SK-MEL-5 (cell line): ENCODE measurements around the gene RANBP9. TPM values are rescaled to one million over a fixed set of nuclear protein-coding genes. Genes with fewer than 3 reads are reported as not detected.

Source experiments
- DNase-seq: peaks from one replicate; pipeline ENCODE4 v3.0.0-alpha.2; 2016; ENCODE audit warnings: low read depth, low spot score
- in situ Hi-C: cut with HindIII; loops from 2 replicates; pipeline ENCODE4 v1.10.0; 2016; ENCODE audit warnings: low sequenced_read_pairs, high pct_unique_total_duplicates, low pct_unique_long_range_greater_than_20kb
- total RNA-seq: library from RNA; depleted of rRNA; stranded (reverse); fragments of >200 nt; shearing (Covaris generic); gene quantifications from 2 replicates; pipeline ENCODE4 v1.2.3, GENCODE V29; 2014

Gene RANBP9
- total RNA-seq, 1 experiment from 2014 or later, result 30.7 TPM

DNA sequence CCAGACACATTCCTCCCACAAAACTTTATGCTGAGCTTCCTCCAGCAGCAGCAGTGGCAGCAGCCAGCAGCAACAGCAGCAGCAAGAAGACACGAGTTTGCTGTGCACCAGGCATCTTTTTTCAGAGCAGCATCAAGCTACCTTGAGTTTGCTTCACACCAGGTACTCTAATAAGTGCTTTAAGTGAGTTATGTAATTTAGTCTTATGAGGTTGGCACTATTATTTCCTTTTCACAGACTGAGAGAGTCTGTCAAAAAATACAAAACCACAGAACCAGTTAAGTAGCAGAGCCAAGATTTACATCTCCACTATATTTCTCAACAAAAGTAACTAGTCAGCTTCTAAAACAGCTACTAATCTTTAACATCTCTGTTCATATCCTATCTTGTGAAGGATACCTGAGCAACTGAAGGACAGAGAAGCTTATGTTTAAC, 23.7 kb downstream of the RANBP9 start:
- in situ Hi-C loops, result no loop called here
- no peak for DNase-seq

DNA sequence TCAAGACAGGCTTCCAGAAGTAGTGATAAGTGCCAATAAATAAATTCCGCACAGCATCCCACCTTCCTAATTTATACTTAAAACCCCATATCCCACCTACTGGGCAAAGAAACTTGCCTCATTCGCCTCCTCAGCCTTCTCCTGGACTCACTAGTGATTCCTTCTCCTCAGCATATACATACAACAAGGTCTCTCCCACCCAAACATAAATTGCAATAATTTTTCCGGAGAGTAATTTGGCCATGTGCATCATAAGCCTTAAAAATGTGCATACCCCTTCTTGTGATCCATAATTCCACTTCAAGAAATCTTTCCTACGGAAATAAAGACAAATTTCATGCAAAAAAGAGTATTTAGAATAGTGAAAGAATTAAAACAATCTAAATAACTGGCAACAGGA, 26.8 kb downstream of the RANBP9 start:
- in situ Hi-C loops, result no loop called here

DNA sequence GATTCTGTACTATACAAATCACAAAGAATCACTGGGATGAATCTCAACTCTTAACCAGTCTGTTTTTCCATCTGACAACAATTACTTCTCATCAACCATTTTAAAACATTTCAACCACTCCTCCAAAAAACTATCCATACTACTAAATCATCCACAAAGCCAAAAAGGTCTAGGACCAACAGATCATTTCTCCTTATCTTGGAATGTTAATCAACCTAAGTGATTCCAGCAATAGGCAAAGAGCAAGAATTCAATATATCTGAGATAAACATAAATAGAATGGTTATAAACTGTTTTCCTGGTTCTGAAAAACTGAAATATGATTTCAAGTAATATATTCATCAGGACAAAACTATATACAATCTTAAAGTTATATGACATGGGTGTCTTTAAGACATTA, 28.6 kb downstream of the RANBP9 start:
- in situ Hi-C loops, result no loop called here
- DNase-seq, result no peak

More for the DNA sequence above, 26.8 kb downstream of the RANBP9 start:
- DNase-seq, result no peak

DNA sequence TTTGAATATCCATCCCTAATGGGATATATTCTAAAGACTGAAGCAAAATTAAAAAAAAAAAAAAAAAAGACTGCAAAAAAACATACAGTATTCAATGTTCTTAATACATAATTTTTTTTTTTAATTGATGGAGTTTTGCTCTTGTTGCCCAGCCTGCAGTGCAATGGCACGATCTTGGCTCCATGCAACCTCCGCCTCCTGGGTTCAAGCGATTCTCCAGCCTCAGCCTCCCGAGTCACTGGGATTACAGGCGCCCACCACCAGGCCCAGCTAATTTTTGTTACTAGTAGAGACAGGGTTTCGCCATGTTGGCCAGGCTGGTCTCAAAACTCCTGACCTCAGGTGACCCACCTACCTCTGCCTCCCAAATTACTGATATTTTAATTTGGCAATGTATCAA, 29.3 kb downstream of the RANBP9 start:
- in situ Hi-C loops, result no loop called here
- no peak for DNase-seq

DNA sequence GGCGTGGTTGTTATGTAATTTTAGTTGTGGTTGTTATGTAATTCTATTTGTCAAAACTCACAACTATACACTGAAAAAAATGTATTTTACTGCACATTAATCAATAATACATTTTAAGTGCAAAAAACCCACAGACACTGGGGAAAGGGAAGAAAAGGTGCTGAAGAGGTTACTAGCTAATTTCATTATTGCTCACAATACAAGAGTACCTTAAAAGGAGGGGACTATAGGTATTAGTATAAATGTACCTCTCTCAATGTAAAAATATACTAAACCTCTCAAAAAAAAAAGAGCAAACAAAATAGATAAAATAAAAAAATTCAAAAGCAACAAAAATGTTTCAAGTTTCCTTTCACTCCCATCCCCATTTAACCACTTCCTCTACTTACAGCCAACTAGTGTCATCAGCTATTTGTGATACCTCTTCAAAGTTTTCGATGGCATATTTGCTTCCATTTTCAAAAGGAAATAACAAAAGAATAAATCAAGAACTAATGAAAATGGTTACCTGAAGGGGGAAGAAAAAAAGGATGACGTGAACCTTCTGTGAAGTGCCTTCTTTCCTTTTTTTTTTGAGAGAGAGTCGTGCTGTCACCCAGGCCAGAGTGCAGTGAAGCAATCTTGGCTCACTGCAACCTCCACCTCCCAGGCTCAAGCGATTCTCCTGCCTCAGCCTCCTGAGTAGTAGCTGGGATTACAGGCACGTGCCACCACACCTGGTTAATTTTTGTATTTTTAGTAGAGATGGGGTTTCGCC, 30.2 kb downstream of the RANBP9 start:
- DNase-seq, result no peak
- in situ Hi-C loops, result no loop called here

DNA sequence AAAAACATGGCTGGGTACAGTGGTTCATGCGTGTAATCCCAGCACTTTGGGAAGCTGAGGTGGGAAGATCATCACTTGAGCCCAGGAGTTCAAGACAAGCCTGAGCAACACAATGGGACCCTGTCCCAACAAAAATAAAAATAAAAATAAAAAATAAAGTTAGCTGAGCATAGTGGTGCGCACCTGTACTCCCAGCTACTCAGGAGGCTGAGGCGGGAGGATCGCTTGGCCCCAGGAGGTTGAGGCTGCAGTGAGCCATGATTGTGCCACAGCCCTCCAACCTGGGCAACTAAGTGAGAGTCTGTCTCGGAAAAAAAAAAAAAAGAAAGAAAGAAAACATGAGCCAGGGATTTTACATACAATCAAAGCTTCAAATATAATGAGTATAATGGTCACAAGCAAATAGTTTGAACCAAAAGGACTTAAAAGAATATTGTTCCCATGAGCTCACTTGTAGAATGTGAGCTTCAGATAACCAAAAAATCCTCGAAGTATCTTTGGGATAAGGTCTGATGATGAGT, 31.1 kb downstream of the RANBP9 start:
- in situ Hi-C loops, result no loop called here
- DNase-seq, result no peak

DNA sequence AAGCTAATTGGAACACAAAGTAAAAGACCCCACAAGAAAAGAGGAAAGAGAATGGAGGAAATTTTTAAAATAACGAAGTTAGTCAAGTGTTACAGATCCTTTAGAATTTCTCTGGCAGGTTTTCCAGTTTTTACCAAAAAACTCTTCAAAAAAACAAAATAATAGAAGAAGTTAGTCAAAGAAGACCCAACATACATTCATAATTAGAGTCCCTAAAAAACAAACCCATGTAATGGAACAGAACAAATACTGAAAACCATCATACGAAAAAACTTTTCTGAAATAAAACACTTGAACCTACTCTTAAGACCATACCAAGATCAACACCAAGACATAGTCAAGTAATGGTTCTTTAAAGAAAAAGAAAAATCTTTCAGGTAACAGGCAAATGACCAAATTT, 31.6 kb downstream of the RANBP9 start:
- DNase-seq, result no peak
- in situ Hi-C loops, result no loop called here

DNA sequence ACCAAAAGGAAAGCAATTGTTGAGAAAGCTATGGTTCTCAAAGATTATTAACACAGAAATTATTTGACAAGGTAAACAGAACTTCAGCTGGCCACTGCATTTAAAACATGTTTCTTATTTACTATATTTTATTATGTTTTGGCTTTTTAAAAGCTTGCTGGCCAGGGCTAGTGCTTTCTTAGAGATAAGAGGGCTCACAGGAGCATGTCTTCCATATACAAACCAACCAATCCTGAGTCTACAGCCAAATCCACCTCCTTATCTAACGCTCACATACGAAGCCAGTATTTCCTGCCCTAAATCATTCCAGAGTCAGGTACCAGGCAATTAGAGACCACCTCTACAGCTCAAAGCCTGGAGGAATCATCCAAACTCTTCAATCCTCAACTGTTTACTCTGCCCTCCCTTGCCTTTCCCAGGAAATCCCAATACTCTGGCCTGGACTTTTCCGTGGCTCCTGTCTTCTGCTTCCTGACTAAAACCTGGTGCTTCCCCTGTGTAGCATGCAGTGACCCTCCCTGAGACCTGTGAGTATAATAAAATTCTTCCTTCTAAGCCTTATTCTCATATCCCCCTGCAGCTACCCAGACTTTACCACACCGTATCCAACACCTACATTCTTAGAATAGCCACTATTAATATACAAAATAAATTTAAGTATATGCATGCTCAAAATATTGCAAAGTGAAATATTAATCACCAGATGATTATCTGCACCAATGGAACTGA, 33.2 kb downstream of the RANBP9 start:
- no peak for DNase-seq
- in situ Hi-C loops, result no loop called here

DNA sequence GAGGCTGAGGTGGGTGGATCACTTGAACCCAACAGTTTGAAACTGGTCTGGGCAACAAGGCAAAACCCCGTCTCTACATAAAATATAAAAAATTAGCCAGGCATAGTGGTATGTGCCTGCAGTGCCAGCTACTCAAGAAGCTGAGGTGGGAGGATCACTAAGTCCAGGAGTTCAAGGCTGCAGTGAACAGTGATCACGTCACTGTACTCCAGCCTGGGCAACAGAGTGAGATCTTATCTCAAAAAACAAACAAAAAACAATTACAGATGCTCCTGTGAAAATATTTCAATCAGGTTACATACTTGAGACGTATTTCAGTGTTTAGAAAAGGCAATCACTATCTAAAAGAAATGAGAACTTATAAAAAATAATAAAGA, 33.8 kb downstream of the RANBP9 start:
- DNase-seq, result no peak
- in situ Hi-C loops, result no loop called here

DNA sequence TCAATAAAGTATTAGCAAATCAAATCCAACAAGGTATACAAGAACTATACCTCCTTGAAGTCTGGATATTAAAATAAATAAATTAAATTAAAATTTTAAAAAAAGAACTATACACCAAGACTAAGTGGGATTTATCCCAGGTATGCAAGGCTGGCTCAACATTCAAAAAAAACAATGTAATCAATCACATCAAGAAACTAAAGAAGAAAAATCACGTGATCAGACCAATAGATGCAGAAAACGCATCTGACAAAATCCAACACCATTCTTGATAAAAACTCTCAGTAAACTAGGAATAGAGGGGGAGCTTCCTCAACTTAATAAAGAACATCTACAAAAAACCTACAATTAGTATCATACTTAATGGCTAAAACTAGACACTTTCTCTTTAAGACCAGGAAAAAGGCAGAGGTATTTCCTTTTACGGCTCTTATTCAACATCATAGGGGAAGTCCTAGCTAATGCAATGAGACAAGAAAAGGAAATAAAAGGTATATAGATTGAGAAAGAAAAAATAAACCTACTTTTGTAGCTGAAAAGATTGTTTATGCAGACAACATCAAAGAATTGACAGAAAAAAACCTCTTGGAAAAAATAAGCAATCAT, 35.0 kb downstream of the RANBP9 start:
- no peak for DNase-seq

DNA sequence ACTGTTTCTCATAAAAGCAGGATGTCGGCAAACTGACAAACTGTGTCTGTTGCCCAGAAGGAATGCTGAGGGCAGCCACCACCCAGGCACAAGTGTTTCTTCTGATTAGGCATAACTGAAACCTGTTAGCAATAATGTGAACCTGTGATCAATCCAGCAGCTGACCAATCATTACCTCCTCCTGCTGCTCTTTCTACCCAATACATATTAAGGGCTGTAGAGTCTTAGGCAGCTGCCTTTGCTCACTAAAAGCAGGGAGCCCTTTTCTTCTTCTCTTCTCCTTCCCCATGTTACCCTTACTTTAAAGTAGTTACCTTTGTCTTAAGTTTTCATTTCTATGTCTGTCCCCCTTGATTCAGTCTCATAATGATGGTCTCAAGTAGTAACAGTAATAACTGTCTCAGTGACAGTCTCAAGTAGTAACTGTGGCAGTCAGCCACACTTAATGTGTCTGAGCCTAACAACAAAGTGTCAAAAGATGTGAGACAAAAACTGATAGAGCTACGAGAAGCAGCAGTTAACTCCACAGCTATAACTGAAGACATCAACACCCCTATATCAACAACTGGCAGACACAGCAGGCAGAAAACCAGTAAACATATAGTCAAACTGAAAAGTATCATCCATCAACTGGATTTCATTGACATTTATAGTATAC, 37.0 kb downstream of the RANBP9 start:
- in situ Hi-C loops, result no loop called here

More for the DNA sequence above, 35.0 kb downstream of the RANBP9 start:
- in situ Hi-C loops, result no loop called here

DNA sequence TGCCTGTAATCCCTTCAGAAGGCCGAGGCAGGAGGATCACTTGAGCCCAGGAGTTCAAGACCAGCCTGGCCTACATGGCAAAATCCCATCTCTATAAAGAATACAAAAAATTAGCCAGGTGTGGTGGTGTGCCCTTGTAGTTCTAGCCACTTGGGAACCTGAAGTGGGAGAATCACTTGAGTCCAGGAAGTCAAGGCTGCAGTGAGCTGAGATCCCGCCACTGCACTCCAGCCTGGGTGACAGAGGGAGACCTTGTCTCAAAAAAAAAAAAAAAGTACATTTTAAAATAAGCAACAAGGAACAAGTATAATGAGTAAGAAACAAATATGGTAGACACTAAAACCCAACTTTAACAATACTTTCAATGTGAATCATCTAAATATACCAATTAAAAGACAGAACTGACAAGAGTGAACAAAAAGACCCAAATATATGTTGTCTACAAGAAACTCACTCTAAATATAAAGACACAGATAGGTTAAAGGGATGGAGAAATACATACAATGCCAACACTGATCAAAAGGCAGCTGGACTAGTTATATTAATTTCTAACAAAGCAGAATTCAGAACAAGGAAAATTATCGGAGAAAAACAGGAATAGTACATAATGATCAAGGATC, 37.7 kb downstream of the RANBP9 start:
- DNase-seq, result no peak
- in situ Hi-C loops, result no loop called here

More for the DNA sequence above, 37.0 kb downstream of the RANBP9 start:
- DNase-seq, result no peak

DNA sequence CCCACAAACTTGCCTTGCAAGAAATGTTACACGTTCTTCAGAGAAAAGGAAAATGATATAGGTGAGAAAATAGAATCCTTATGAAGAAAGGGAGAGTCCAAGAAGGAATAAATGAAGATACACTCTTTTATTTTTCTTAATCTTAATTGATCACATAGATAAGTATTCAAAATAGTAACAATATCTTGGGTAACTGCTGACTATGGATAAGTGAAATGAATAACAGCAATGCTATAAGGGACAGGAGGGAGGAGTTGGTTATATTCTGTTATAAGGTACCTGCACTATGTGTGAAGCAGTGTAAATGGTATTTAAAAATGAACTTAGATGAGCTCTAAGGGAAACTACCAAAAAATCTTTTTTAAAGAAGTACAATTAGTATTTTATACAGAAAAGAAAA, 38.3 kb downstream of the RANBP9 start:
- DNase-seq, result no peak
- in situ Hi-C loops, result no loop called here

DNA sequence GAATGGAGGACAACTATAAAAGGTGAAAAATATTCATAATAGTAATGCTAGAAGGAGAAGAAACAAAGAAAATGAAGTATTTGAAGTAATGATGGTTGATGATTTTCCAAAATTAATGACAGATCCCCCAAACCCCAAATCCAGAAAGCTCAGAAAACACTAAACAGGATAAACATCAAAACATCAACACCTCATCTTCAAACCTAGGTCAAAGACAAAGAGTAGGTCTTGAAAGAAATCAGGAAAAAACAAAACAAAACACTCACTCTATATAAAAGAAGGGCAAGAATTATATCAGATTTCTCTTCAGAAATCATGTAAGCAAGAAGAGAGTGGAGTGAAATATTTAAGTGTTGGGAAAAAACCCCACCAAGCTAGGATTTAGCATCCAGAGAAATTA, 38.7 kb downstream of the RANBP9 start:
- DNase-seq, result no peak
- in situ Hi-C loops, result no loop called here

DNA sequence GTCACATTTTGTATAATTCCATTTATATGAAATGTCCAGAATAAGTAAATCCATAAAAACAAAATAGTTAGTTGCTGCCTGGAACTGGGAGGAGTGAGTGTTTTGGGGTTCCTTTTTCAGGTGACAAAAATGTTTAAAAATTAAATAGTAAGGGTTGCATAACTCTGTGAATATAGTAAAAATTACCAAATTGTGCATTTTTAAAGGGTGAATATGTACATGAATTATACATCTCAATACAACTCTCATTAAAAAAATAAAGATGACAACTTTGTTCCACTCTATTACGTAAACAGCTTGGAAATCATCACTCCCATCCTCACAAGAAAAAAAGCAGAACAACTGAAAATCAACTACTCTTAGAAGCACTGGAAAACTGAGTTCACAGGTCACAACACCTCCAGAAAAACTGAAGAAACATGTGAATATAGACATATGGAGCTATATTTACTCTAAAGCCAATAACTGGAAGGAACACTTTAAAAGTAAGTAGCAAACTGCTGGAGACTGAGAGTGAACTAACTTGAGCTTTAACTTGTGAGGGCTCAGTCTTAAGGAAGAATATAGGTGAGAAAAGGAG, 40.0 kb downstream of the RANBP9 start:
- DNase-seq, result no peak
- in situ Hi-C loops, result no loop called here

DNA sequence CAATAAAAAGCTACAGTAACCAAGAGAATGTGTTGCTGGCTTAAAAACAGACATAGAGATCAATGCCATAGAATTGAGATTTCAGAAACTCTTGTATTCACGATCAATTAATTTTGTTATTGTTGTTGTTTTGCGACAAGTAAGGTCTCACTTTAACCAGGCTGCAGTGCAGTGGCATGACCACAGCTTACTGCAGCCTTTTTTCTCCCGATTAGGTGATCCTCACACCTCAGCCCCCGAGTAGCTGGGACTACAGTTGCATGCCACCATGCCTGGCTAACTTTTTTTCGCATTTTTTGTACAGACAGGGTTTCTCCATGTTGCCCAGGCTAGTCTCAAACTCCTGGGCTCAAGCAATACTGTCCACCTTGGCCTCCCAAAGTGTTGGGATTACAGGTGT, 42.2 kb downstream of the RANBP9 start:
- in situ Hi-C loops, result no loop called here
- no peak for DNase-seq

DNA sequence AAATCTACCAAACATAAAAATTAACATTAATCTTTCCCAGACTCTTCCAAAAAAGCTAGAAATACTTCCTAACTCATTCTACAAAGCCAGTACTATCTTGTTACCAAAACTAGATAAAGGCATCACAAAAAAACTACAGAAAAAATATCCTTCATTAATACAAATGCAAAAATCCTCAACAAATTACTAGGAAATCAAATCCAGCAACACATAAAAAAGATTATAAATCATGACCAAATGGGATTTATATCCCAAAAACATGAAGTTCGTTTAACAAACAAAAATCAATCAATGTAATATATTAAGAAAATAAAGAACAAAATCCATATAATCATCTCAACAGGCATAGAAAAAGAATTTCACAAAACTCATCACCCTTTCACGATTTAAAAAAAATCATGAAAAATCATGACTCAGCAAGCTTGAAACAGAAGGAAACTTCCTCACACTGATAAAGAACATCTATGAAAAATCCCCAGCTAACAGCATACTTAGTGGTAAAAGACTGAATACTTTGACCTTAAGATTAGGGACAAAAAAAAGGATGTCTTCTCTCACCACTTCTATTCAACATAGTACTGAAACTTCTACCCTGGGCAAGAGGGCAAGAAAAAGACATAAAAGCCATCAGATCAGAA, 43.2 kb downstream of the RANBP9 start:
- peak; percentile 14 for DNase-seq
- in situ Hi-C loops, result no loop called here
